K562 (cell line): ENCODE results near the gene DNAJC30.

Experiments used
- CSDE1 ChIP-seq, 2 experiments: fragments of 450-650 bp; IDR thresholded peaks; 2 replicates each; pipeline ENCODE4 v1.6.1; 2016; ENCODE audit warnings: mild to moderate bottlenecking in 1 of 2
- GABPA ChIP-seq: fragments of 200-800 bp; sonication (Bioruptor generic); conservative IDR thresholded peaks from 2 replicates; pipeline ENCODE4 v1.6.1; 2016; ENCODE audit warnings: low read depth, missing genetic modification characterization, missing compliant biosample characterization
- HNRNPLL ChIP-seq: fragments of 200-400 bp; formaldehyde crosslinking; IDR thresholded peaks from 2 replicates; pipeline ENCODE4 v1.6.1; 2017; ENCODE audit warnings: low read length, low read depth, mild to moderate bottlenecking; ENCODE audit not compliant: poor library complexity, severe bottlenecking
- POLR2AphosphoS5 ChIP-seq: IDR thresholded peaks from 2 replicates; pipeline ENCODE4 v1.6.1; 2011; ENCODE audit warnings: mild to moderate bottlenecking, low read depth, low read length, moderate library complexity; ENCODE audit not compliant: control insufficient read depth, insufficient read depth
- PYGO2 ChIP-seq: fragments of 450-650 bp; IDR thresholded peaks from 2 replicates; pipeline ENCODE4 v1.6.1; 2016; ENCODE audit warnings: mild to moderate bottlenecking, missing genetic modification characterization, moderate library complexity, missing compliant biosample characterization
- SRF ChIP-seq, 2 experiments: fragments of 250-450, 450-650 bp in 1 of 2; sonication (Bioruptor Pico) in 1 of 2; sonication (generic) in 1 of 2; formaldehyde crosslinking; IDR thresholded peaks; 2 replicates each; pipeline versions ENCODE4 v1.5.0 to v1.5.1; 2020 to 2022; ENCODE audit warnings: mild to moderate bottlenecking in 1 of 2, missing genetic modification reagents in 1 of 2
- ZFP1 ChIP-seq: fragments of 450-650 bp; formaldehyde crosslinking; IDR thresholded peaks from 2 replicates; pipeline ENCODE4 v1.4.0; 2020; ENCODE audit warnings: mild to moderate bottlenecking, mixed read lengths
- ZNF584 ChIP-seq: fragments of 200-800 bp; sonication (Bioruptor generic); IDR thresholded peaks from 2 replicates; pipeline ENCODE4 v1.6.1; 2016; ENCODE audit warnings: low read depth, mild to moderate bottlenecking, missing genetic modification characterization, missing compliant biosample characterization
- TF ChIP-seq, protein P1 (sequence below), 3 experiments: IDR thresholded peaks in 2 of 3; conservative IDR thresholded peaks in 1 of 3; 2 replicates each; pipeline ENCODE4 v1.5.1; 2011 to 2012; ENCODE audit warnings: low read length in 3 of 3, mild to moderate bottlenecking in 3 of 3, control low read depth in 2 of 3, improper control_type of control experiment in 1 of 3, inconsistent platforms in 1 of 3, low read depth in 1 of 3, mixed read lengths in 1 of 3, moderate library complexity in 1 of 3; ENCODE audit not compliant: insufficient read depth in 2 of 3

DNA sequence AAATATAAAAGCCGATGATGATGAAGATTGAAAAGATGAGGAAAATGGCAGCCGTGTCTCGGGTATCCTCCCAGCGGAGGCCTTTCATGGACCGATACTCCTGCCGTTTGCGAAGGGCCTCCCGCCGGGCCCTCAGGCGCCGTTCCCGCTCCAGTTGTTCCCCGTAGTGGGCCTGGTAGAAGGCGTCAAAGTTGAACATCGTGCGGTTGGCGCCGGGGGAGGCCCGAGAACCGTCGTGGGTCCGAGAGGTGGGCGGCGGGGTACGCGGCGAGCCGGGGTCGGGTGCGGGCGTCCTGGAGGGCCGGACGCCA is 553 bp downstream of the DNAJC30 start:
- TF ChIP-seq SRF (CRISPR knock-in tag; IDR thresholded peaks at IDR 0.05): no peak
- no peak for TF ChIP-seq POLR2AphosphoS5
- TF ChIP-seq GABPA (tag): no peak
- TF ChIP-seq ZFP1 (CRISPR knock-in tag): no peak
- TF ChIP-seq CSDE1 (IDR thresholded peaks at IDR 0.05): no peak
- TF ChIP-seq, protein P1, sequence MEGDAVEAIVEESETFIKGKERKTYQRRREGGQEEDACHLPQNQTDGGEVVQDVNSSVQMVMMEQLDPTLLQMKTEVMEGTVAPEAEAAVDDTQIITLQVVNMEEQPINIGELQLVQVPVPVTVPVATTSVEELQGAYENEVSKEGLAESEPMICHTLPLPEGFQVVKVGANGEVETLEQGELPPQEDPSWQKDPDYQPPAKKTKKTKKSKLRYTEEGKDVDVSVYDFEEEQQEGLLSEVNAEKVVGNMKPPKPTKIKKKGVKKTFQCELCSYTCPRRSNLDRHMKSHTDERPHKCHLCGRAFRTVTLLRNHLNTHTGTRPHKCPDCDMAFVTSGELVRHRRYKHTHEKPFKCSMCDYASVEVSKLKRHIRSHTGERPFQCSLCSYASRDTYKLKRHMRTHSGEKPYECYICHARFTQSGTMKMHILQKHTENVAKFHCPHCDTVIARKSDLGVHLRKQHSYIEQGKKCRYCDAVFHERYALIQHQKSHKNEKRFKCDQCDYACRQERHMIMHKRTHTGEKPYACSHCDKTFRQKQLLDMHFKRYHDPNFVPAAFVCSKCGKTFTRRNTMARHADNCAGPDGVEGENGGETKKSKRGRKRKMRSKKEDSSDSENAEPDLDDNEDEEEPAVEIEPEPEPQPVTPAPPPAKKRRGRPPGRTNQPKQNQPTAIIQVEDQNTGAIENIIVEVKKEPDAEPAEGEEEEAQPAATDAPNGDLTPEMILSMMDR (IDR thresholded peaks at IDR 0.05 in 2 of 3, conservative IDR thresholded peaks at IDR 0.05 in 1 of 3; ENCODE audit: insufficient read depth in 2 of 3, low read depth in 1 of 3, low read length in 3 of 3): no peak
- no peak for TF ChIP-seq ZNF584 (CRISPR knock-in tag)
- no peak for TF ChIP-seq PYGO2 (tag)
- no peak for TF ChIP-seq HNRNPLL
